Epidermal melanocyte (primary cell): ENCODE measurements around the gene LTBP4.

Experiments used
- DNase-seq: peaks from one replicate; pipeline ENCODE4 v3.0.0; 2011; ENCODE audit warnings: low spot score; ENCODE audit not compliant: insufficient read length

The LTBP4 gene

GRCh38 chr19:40594657-40595091 lies 6.5 kb upstream of the LTBP4 start:
- no peak for DNase-seq

GRCh38 chr19:40596608-40597328 lies 4.4 kb upstream of the LTBP4 start:
- no peak for DNase-seq

- DNase-seq, result no peak
Measured at GRCh38 chr19:40597329-40597838, 3.8 kb upstream of the LTBP4 start.

- DNase-seq, result peak; percentile 88
Measured at GRCh38 chr19:40598121-40598917, 2.9 kb upstream of the LTBP4 start.

GRCh38 chr19:40598918-40599307 lies 2.3 kb upstream of the LTBP4 start:
- no peak for DNase-seq

- no peak for DNase-seq
Measured at GRCh38 chr19:40599331-40599901, 1.8 kb upstream of the LTBP4 start.

GRCh38 chr19:40599902-40600569 lies 1.1 kb upstream of the LTBP4 start:
- no peak for DNase-seq

- no peak for DNase-seq
Measured at GRCh38 chr19:40600570-40601133, 517 bp upstream of the LTBP4 start.

GRCh38 chr19:40603071-40603388 lies 1.9 kb downstream of the LTBP4 start:
- DNase-seq, result no peak

GRCh38 chr19:40603389-40604170 lies 2.4 kb downstream of the LTBP4 start:
- peak; percentile 99 for DNase-seq

GRCh38 chr19:40604171-40604646 lies 3.0 kb downstream of the LTBP4 start:
- DNase-seq, result no peak

- no peak for DNase-seq
Measured at GRCh38 chr19:40604647-40605215, 3.6 kb downstream of the LTBP4 start.

- peak; percentile 56 for DNase-seq
Measured at GRCh38 chr19:40605216-40605971, 4.2 kb downstream of the LTBP4 start.

- DNase-seq, result no peak
Measured at GRCh38 chr19:40607311-40608239, 6.4 kb downstream of the LTBP4 start.

GRCh38 chr19:40608240-40608621 lies 7.1 kb downstream of the LTBP4 start:
- no peak for DNase-seq

- no peak for DNase-seq
Measured at GRCh38 chr19:40608957-40609356, 7.8 kb downstream of the LTBP4 start.

GRCh38 chr19:40609561-40610395 lies 8.6 kb downstream of the LTBP4 start:
- peak; percentile 99 for DNase-seq
